HG02763 (cell line): ENCODE measurements around the gene DUSP23.

ENCODE experiments used
- ATAC-seq: cut with Tn5 transposase; IDR thresholded peaks from one replicate; pipeline ENCODE4 v1.9.1; 2021; ENCODE audit warnings: mild to moderate bottlenecking, moderate library complexity; ENCODE audit not compliant: unreplicated experiment

The DUSP23 gene

DNA sequence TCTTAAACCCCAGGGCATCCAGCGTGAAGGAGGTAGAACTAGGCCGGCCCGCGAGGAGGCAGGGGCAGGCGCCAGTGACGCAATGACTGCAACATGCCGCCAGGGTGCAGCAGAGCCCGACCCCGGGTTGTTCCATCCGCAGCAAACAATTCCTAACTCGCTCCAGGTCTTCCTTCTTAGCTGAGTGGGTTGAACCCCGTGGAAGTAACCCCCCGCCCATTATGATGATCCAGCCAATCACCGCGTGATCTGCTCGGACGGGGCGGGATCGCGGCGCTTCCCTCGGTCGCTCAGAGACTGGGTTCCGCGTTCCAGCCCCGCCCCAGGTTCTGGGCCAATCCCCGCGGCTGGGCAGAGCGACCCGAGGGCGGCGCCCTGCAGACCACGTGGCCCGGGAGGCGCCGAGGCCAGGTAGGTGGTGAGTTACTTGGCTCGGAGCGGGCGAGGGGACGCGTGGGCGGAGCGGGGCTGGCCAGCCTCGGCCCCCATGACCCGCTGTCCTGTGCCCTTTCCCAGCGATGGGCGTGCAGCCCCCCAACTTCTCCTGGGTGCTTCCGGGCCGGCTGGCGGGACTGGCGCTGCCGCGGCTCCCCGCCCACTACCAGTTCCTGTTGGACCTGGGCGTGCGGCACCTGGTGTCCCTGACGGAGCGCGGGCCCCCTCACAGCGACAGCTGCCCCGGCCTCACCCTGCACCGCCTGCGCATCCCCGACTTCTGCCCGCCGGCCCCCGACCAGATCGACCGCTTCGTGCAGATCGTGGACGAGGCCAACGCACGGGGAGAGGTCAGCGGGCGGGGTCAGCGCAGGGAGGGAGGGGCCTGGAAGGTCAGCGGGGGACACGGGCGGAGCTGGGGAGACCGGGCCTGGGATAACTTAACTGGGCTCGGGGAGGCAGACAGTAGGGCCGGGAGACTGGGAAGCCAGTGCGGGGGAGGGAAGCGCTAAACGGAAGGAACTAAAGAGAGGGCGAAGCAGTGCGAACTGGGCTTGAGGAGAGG, at the start of gene DUSP23:
TSS of gene DUSP23 (plus strand) at position 380 of the 1,000 bp plus-strand sequence. CDS start at position 519, 139 bp downstream.
- peak; percentile 99 for ATAC-seq

DNA sequence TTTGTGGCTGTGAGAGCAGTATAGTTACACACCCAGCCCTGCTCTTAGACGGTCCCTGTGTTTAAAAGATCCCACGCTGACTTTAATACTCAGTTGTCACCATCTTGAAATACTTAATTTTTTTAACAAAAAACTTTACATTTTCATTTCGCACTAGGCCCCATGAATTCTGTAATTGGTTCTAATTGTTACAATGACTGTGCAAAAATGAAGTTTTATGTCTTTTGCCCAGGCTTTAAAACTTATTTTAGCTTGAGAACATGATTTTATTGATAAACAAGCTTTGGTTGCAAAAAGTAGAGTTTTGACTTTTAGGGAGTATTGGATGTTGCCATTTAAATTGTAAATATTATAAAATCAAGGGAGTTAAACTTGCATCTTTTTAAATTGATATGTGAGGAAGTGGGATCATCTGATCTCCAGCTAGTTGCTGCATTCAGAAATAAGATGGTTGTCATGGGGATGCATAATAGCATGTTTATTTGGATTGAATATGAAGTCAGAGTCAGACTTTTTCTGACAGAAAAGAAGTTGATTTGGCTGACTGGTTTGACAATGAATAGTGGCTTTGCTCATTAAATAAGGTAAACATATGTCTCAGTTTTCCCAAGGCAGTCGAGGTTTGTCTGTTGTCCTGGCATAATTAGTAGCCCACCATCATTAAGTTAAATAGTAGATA, 43.4 kb upstream of the DUSP23 start:
- ATAC-seq, result no peak

DNA sequence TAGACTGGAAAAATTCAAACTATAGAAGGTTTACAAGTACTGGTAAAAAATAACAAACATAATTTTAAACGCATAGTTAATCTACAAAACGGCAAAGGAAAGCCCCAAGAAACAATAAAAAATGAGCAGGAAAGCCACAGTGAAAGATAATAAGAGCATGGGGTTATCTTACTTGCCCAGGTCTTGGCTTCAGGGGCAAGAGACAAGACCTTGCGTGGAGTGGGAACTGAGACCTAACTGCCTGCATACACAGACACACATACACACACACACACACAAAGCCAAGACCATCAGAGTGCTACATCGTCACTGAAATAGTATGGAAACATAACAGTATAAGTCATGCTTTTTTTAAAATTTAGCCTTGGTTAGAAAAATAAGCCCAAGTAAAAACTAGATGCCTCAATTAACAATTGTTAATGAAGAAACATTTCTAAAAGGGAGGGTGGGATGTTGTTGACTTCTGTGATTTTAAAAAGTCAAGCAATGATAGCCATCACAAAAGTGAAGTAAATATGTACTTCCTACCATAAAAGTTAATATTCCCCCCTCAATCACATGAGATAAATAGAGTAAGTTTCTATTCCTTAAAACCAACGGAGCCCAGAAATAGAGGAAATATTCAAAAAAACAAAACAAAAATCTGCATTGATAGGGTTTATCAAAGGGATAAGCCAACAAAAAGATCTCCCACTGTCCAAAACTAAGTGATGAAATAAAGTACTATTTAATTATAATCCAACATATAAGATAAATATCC, 36.9 kb upstream of the DUSP23 start:
- no peak for ATAC-seq

GRCh38 chr1:159746666-159747065, 34.1 kb upstream of the DUSP23 start:
- no peak for ATAC-seq

- ATAC-seq, result no peak
Measured at GRCh38 chr1:159748370-159748769, 32.4 kb upstream of the DUSP23 start.

- ATAC-seq, result no peak
Measured at GRCh38 chr1:159749630-159750029, 31.1 kb upstream of the DUSP23 start.

- ATAC-seq, result no peak
Measured at GRCh38 chr1:159750621-159751020, 30.1 kb upstream of the DUSP23 start.

- ATAC-seq, result no peak
Measured at GRCh38 chr1:159751031-159751430, 29.7 kb upstream of the DUSP23 start.

DNA sequence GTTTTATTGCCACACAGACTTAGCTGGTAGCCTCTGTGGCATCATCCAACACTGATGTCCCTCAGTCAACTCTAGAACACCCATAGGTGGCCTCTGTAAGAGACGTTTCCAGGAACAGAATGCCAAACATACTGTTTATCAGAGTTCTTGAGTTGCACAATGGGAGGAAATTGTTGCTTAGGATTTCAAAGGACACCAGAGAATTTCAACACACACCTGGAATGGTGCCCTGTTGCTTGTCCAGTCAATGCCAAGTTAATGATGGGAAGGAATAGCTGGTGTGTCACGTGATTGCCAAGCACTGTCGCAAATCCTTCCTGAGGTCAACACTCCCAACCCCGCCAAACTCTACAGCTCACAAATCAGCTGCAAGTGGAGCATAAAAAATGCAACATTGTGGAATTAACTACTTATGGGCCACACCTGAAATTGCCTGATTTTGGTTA, 28.6 kb upstream of the DUSP23 start:
- no peak for ATAC-seq

DNA sequence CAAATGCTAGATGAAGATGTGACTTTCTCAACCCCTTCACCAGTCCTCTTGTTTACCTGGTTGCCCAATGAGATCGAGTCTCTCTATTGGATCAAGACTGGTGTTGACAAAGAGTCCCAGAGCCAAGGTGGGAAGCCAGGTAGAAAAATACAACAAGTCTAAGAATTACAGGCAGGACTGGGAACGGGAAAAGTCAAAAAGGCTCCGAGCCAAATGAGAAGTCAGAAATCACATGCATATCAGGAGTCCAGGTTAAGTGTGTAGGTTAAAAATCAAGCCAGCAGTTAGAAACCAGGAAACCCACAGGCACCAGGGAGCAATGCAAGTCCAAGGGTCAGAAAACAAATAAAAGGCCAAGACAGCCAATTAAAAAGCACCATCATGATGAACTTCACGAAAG, 27.4 kb upstream of the DUSP23 start:
- ATAC-seq, result no peak

- no peak for ATAC-seq
Measured at GRCh38 chr1:159755451-159756007, 25.2 kb upstream of the DUSP23 start.

- no peak for ATAC-seq
Measured at GRCh38 chr1:159756397-159756796, 24.4 kb upstream of the DUSP23 start.

DNA sequence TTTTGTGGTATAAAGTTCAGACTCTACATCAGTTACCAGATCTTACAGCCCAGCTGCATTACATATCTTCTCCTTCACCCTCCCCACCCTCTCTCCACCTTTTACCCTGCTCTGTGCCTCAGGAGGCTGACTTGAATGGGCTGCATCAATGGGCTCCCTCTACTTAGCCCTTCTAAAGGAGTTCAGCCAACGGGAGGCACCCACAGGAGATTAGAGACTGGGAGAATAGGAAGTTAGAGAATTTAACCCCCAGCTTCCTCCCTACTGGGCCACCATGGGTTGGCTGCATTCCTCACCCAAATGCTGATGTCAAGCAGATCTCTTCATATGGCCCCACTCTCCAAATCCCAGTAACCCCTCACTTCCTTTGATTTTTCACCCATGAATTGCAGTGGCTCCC, 17.1 kb upstream of the DUSP23 start:
- no peak for ATAC-seq

- ATAC-seq, result no peak
Measured at GRCh38 chr1:159765806-159766205, 15.0 kb upstream of the DUSP23 start.

GRCh38 chr1:159771127-159771895, 9.5 kb upstream of the DUSP23 start:
- no peak for ATAC-seq

DNA sequence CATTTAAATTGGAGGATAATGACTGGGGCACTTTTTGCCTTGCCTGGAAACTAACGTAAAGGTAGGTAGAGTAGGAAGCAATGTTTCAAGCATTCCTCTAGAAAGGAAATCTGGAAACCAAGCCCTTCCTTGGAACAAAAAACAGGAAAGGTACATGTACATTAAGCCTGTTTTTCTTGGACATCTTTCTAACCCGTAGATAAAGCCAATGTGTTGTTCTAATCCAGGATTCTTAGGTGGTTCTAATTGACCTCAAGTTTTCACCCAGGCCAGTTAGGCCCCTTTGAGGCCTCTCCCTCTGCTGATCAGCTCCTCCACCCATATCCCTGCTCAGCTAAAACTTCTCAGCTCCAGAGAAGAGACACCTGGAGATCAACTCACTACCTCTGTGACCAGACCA, 6.3 kb upstream of the DUSP23 start:
- no peak for ATAC-seq

DNA sequence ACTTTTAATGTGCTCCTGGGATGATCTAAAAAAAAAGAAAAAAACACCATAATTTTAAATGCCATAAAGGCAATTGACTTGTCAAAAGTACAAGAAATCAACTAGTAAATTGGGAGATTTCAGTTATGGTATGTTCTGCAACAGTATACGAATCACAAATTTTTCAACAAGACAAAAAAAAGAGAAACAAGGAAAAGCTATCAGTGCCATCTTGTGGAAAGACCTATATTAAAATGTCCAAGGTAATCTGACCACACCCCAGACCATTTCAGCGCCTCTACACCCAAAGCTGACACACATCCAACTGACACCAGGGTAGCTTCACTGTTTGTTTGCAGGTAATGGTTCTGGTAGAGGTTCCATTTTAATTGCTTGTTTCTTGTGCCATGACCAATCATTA, 5.0 kb upstream of the DUSP23 start:
- no peak for ATAC-seq

GRCh38 chr1:159778266-159778665, 2.5 kb upstream of the DUSP23 start:
- no peak for ATAC-seq

DNA sequence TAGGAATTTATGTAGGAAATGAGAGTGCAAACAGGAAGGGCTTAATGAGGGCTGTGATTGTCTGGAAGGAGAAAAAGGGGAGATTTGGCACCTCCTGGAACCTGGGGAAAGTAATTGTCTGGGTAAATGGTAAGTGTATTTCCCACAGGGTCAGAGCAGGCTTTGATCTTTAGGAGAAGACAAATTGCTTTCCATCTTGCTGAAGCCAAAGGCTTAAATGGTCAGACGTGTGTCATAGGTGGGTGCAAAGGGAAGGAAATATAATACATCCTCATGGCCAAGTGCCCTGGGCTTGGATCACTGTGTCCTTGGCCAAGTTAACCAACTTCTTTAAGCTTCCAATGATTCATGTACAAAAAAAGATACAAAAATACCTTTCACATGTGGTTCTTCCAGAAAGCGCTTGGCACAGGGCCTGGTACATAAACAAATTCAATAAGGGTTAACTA, 1.3 kb upstream of the DUSP23 start:
- ATAC-seq, result no peak

- ATAC-seq, result no peak
Measured at GRCh38 chr1:159781992-159782391, 1.2 kb downstream of the DUSP23 start.
